ENCODE results near the gene PRR19. TPM values are rescaled to one million over a fixed set of nuclear protein-coding genes. Genes with fewer than 3 reads are reported as not detected.
"Not testable (repeated sequence)": the region's sequence is repeated elsewhere in the genome, so short reads cannot be mapped to it uniquely, and the experiment has no call there.

The PRR19 gene
- total and polyA plus RNA-seq, 10 donors = 0.33 to 1.2 (median 0.54) TPM; not detected in 2

DNA sequence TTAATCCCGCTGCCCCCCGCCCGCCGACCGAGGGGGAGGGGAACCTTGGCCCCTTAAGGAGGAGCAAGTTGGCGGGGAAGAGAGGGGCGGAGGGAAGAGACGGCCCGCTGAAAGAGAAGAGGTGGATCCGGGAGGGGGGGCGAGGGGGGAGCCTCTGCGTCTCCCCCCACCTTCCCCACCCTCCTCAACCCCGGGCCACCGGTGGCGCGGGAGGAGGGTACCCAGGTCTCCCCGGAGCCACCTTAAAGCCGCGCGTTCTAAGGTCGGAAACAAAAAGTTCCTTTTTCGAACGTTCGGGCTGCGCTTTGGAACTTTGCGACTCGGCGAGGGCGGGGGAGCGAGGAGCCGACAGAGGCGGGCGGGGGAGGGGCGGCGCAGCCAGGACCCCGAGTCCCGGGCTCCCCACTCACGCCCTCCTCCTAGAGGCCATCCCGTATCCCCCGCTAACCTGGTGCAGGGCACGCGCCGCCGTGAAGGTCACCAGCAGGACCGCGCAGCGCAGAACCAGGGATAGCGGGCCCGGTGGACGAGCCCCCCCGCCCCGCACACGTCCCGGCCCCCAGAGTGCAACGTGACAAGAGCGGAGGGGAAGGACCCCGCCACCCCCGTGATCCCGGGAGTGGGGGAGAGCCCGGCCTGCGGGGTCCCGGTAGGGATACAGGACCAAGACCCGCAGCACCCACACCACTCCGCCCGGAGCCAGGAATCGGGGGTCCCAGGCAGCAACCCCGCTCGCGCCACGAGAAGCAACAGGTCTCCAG lies 47.7 kb upstream of the PRR19 start:
- WGBS, 5 donors = 0 to 1% (median 0%) methylated on average over 25 to 68 of the region's 70 CpGs
- peaks cover 0 to 11% (median 0%) of the 10 kb centered on the region in 7 donors for H3K27me3 ChIP-seq (replicated peaks in 1 of 7)
- peaks cover 0 to 14% (median 6%) of the 10 kb centered on the region in 6 donors for H3K36me3 ChIP-seq
- no peaks in the 10 kb centered on the region for H3K9me3 ChIP-seq
- intact Hi-C loops (cut with DNase I; ENCODE audit: low total_unique reads) = no loop called here
- TF ChIP-seq, protein P1, sequence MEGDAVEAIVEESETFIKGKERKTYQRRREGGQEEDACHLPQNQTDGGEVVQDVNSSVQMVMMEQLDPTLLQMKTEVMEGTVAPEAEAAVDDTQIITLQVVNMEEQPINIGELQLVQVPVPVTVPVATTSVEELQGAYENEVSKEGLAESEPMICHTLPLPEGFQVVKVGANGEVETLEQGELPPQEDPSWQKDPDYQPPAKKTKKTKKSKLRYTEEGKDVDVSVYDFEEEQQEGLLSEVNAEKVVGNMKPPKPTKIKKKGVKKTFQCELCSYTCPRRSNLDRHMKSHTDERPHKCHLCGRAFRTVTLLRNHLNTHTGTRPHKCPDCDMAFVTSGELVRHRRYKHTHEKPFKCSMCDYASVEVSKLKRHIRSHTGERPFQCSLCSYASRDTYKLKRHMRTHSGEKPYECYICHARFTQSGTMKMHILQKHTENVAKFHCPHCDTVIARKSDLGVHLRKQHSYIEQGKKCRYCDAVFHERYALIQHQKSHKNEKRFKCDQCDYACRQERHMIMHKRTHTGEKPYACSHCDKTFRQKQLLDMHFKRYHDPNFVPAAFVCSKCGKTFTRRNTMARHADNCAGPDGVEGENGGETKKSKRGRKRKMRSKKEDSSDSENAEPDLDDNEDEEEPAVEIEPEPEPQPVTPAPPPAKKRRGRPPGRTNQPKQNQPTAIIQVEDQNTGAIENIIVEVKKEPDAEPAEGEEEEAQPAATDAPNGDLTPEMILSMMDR (IDR thresholded peaks at IDR 0.05 in 8 of 11, conservative IDR thresholded peaks at IDR 0.05 in 3 of 11) = peak in 1 of 11 experiments; percentile 32
- TF ChIP-seq POLR2AphosphoS5 (IDR thresholded peaks at IDR 0.05) (peak; percentile 73 to 74 (median 74)), POLR2A (IDR thresholded peaks at IDR 0.05) (no peak)
- peaks cover 26 to 63% (median 59%) of the 10 kb centered on the region in 6 donors for H3K4me1 ChIP-seq
- H3K27ac ChIP-seq = peak overlapping the region; percentile 97 to 99 (median 98)
- DNase-seq = peak; percentile 95
- peak overlapping the region; percentile 77 to 97 (median 86) for H3K4me3 ChIP-seq

DNA sequence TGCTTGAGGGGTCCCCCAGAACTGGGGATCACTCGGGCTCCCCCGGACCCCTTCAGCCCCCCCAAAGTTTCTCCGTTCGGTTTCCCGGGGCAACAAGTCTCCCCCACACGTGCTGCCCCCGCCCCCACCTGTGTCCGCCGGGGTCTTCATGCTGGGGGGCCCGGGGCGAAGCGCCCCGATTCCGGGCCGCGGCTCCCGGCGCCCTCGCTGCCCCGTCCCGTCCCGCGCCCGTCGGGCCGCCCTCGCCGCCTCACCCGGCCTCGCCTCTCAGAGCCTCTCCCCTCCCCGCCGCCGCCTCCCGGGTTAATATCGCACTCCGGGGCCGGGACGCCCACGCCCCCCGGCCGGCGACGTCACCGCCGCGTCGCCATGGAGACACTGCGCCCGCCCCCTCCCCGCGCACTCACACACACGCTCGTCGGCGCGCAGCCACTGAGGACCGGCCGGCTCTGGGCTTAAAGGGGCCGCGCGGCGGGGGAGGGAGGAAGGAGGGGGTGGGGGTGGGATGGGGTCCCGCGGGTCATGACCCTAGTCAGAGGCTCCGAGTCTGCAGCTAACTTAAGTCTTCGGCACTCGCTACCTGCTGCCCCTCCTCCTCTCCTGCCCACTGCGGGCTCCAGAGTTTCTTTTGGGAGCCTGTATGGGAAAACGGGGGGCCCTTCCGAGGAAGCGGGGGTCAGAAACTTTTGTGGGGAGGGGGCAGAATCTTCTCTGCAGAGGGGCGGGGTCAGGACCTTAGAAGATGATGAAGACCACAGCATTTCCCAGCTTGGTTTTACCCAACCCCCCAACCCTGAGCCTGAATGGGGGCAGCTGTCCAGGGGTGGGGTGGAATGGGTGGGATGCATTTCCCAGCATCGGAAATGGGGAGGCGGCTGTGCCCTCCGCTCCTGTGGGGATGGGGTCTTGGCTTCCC lies 46.8 kb upstream of the PRR19 start, which contains the start of gene ERF:
Gene ERF, minus strand, starts transcription at position 279 of the 916 bp plus-strand sequence. Its CDS starts 129 bp downstream, at position 150.
- H3K36me3 ChIP-seq = peaks cover 0 to 6% (median 0%) of the 10 kb centered on the region in 6 donors

DNA sequence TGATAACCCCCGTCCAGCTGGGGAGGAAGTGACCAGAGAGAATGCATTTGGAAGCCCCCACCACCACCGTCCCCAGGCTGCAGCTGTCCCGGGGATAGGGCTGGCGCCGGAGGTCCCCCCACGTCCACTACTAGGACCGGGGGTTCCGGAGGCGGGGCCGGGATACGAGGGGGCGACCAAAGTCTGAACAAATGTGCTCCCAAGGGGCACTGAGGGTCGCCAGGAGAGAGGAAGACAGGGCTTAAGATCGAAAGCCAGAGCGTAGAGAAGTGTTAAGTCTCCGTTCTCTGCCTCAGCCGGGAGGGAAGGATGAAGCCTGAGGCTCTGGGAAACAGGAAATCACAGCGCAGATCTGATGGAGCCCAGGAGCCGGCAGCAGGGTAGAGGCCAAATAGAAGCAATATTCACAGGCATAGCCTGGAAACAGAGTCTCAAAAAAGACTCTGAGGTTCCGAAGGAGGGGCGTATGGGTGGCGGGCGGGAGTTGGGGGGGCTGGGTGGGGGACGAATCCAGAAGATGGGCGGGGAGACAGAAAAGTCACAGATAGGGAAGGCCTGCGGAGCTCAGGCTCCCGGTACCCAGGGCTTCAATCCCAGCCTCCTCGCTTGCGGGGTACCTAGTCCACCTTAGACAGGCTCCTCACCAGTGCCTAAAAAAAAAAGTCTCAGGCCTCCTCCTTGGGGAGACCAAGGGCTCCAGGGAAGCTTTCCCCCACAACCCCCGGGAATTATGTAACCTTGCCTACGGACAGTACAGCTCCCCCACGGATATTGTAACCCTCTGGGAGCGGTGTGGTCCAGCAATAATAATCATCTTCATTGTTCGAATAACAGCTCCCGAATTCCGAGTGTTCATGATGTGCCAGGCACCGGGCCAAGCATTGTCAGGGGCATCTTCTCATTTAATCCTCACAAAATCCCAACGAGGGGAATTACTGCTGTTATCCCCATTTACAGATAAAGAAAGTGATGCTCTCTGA lies 45.9 kb upstream of the PRR19 start:
- no peaks in the 10 kb centered on the region for H3K36me3 ChIP-seq
- peaks cover 0 to 11% (median 0%) of the 10 kb centered on the region in 7 donors for H3K27me3 ChIP-seq (replicated peaks in 1 of 7)
- TF ChIP-seq POLR2A (IDR thresholded peaks at IDR 0.05) = no peak
- peak; percentile 22 to 55 (median 52) for TF ChIP-seq POLR2AphosphoS5 (IDR thresholded peaks at IDR 0.05)
- TF ChIP-seq, protein P1 (IDR thresholded peaks at IDR 0.05 in 8 of 11, conservative IDR thresholded peaks at IDR 0.05 in 3 of 11) = no peak
- H3K4me3 ChIP-seq = peak overlapping the region; percentile 77 to 97 (median 86)
- 13 to 18% (median 16%) methylated on average over 36 to 38 of the region's 38 CpGs for WGBS, 5 donors
- peaks cover 22 to 45% (median 41%) of the 10 kb centered on the region in 6 donors for H3K4me1 ChIP-seq
- DNase-seq = peak; percentile 89
- H3K9me3 ChIP-seq = no peaks in the 10 kb centered on the region
- intact Hi-C loops (cut with DNase I; ENCODE audit: low total_unique reads) = no loop called here
- H3K27ac ChIP-seq = peak overlapping the region; percentile 97 to 99 (median 98)

More for the DNA sequence above, 46.8 kb upstream of the PRR19 start, which contains the start of gene ERF:
- Histone ChIP-seq H3K27ac (peak within 1 kb of the TSS; percentile 97 to 99 (median 98)), H3K9me3 (no peaks in the 10 kb centered on the region), H3K27me3 (replicated peaks in 1 of 7) (peaks cover 0 to 11% (median 0%) of the 10 kb centered on the region in 7 donors), H3K4me3 (peak within 1 kb of the TSS; percentile 77 to 97 (median 86)), H3K4me1 (peaks cover 26 to 54% (median 50%) of the 10 kb centered on the region in 6 donors)
- peak; percentile 98 for DNase-seq
- intact Hi-C loops (cut with DNase I; ENCODE audit: low total_unique reads) = no loop called here
- TF ChIP-seq POLR2AphosphoS5 (IDR thresholded peaks at IDR 0.05) = peak; percentile 99
- peak in 2 of 3 donors; percentile 92 to 97 for TF ChIP-seq POLR2A (IDR thresholded peaks at IDR 0.05)
- TF ChIP-seq, protein P1 (IDR thresholded peaks at IDR 0.05 in 8 of 11, conservative IDR thresholded peaks at IDR 0.05 in 3 of 11) = peak in 3 of 11 experiments; percentile 14 to 33 (median 23)
- 0 to 2% (median 1%) methylated on average over 33 to 75 of the region's 75 CpGs for WGBS, 5 donors

DNA sequence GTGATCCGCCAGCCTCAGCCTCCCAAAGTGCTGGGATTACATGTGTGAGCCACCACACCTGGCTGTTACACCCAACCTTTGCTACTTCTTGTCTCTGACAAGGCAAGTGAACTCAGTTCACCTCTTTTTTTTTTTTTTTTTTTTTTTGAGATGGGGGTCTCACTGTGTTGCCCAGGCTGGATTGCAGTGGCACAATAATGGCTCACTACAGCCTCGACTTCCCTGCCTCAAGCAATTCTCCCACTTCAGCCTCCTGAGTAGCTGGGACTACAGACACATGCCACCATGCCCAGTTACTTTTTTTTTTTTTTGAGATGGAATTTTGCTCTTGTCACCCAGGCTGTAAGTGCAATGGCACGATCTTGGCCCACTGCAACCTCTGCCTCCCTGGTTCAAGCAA lies 44.1 kb upstream of the PRR19 start:
- DNase-seq; H3K4me3 ChIP-seq; H3K27ac ChIP-seq; H3K9me3 ChIP-seq; H3K36me3 ChIP-seq; intact Hi-C loops (cut with DNase I; ENCODE audit: low total_unique reads): not testable (repeated sequence)
- H3K4me1 ChIP-seq = peaks cover 8 to 27% (median 23%) of the 10 kb centered on the region in 6 donors
- 87 to 90% (median 89%) methylated on average over 3 of the region's 3 CpGs for WGBS, 5 donors
- H3K27me3 ChIP-seq (replicated peaks in 1 of 7) = peaks cover 0 to 11% (median 0%) of the 10 kb centered on the region in 7 donors
